Fibroblast of villous mesenchyme (primary cell): ENCODE results near the gene ING3. TPM values are rescaled to one million over a fixed set of nuclear protein-coding genes. Genes with fewer than 3 reads are reported as not detected.

Experiments used
- DNase-seq: peaks from one replicate; pipeline ENCODE4 v3.0.0-alpha.2; 2010; ENCODE audit warnings: low read depth
- H3K4me3 ChIP-seq: 2 replicates; pipeline ENCODE4 v1.5.1; 2011; ENCODE audit warnings: low read depth, mild to moderate bottlenecking, low read length
- total RNA-seq: library from RNA; depleted of rRNA; stranded (reverse); fragments of >200 nt; gene quantifications from 2 replicates; pipeline ENCODE4 v1.2.3, GENCODE V29; 2012
- TF ChIP-seq, protein P1 (sequence below): IDR thresholded peaks from 2 replicates; pipeline ENCODE4 v1.5.1; 2012; ENCODE audit warnings: low read depth, mild to moderate bottlenecking, low read length; ENCODE audit not compliant: insufficient read depth

Gene ING3
- total RNA-seq, 1 donor = 21.2 TPM

DNA sequence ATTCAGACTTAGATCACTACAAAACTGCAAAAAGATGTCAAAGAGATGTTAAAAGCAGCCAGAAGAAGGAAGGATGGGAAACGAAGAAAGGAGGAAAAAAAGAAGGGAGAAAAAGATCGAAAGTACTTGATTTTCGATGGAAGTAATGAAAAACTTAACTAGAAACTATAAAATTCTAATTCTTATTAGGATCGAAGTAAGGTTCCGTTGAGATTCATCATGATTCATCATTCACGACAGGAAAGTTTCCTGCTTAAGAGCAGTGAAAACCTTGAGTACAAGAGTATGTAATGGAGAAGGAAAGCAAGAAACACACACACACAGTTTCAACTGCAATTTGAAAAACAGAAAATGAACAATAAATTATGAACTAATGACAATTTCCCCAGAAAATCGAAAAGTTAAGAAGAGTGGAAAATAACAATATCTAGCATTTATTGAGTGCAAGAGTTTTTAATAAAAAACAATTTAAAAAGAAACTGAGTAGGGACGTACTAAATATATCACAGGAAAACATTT is 1.1 kb upstream of the ING3 start:
- peak overlapping the region; percentile 82 for H3K4me3 ChIP-seq
- TF ChIP-seq, protein P1, sequence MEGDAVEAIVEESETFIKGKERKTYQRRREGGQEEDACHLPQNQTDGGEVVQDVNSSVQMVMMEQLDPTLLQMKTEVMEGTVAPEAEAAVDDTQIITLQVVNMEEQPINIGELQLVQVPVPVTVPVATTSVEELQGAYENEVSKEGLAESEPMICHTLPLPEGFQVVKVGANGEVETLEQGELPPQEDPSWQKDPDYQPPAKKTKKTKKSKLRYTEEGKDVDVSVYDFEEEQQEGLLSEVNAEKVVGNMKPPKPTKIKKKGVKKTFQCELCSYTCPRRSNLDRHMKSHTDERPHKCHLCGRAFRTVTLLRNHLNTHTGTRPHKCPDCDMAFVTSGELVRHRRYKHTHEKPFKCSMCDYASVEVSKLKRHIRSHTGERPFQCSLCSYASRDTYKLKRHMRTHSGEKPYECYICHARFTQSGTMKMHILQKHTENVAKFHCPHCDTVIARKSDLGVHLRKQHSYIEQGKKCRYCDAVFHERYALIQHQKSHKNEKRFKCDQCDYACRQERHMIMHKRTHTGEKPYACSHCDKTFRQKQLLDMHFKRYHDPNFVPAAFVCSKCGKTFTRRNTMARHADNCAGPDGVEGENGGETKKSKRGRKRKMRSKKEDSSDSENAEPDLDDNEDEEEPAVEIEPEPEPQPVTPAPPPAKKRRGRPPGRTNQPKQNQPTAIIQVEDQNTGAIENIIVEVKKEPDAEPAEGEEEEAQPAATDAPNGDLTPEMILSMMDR = no peak
- no peak for DNase-seq

DNA sequence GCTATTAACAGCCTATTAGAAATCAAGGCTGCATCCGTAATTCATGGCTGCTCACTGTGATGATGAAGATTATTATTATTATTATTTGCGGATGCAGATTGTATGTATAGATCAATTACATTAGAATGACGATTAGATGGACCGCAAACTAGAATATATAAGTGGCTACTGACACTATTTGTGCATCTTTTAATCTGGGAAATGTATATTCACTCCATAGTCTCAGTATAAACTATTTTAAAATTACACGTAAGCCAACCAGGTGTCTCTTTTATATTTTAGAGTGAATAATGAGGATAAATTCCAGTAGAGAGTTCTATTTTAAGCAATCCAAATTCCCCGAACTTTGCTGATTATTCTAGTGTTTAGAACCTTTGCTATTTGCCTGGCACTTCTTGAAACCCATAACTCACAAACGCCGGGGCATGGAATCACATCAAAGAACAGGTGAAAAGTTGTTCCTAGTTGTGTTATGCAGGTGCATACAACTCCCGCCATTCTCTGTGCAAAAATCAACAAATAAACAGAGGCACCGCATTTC is 509 bp upstream of the ING3 start:
- peak overlapping the region; percentile 82 for H3K4me3 ChIP-seq
- no peak for DNase-seq
- TF ChIP-seq, protein P1 = no peak

DNA sequence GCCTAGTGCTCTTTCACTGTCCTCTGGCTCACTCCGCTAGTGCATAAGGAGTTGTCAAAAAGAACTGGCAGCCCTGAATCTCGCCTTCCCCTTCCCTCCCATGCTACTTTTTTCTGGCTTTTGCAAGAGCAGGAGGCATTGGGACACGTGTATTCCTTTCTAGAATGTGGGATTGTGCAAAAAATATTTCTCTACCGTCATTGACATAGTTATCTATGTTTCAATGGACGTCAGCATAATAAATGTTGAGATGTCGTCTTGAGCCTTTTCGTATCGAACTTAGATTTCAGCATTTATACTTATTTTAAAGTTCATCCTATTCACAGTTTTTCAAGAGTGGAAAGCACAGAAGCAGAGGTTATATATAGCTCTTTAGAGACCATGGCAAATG is 727 bp downstream of the ING3 start:
- H3K4me3 ChIP-seq = peak overlapping the region; percentile 82
- TF ChIP-seq, protein P1 = no peak
- DNase-seq = no peak

DNA sequence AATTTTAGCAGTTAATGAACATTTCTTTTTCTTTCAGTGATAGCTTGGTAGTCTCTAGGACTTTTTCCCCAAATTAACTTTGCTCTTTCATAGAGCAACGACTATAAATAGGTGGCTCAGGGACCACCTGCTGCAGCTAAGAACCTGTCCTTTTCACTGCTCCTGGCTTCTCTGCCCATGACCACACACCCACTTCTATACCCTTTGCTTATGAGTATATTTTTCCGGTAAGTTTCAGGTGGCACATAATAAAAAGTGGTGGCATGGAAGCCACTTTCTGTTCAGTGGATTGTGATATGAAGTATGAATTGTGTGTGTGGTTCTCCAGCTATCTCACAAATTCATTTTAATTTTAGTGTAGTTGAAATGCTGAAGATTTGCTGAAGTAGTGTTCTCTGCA is 1.2 kb downstream of the ING3 start:
- no peak for DNase-seq
- TF ChIP-seq, protein P1 = no peak
- H3K4me3 ChIP-seq = peak overlapping the region; percentile 82

DNA sequence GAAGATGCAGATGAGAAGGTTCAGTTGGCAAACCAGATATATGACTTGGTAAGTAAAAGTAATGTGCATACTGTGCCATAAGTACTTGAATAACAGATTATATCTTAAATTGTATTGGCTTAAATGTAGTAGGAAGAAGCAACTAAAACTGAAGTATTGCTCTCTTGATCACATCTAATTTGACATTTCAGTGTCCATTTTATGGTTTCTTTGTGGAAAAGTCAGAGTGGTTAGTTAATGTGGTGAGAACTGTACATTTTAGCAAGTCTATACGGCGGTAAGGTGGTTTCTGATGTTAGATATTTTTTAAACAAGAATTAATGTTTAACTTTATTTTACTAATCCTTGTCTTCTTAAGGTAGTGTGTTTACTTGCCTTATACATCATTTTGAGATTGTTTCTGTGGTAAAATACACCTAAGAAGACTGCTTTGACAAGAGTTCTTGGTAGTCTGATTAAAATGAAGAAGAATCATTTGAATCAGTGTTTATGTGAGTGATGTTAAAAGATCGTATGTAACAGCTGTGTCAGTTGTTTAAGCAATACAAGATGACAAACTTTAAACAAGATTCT is 5.1 kb downstream of the ING3 start:
- H3K4me3 ChIP-seq = no peak overlapping the region
- no peak for DNase-seq
- TF ChIP-seq, protein P1 = no peak

DNA sequence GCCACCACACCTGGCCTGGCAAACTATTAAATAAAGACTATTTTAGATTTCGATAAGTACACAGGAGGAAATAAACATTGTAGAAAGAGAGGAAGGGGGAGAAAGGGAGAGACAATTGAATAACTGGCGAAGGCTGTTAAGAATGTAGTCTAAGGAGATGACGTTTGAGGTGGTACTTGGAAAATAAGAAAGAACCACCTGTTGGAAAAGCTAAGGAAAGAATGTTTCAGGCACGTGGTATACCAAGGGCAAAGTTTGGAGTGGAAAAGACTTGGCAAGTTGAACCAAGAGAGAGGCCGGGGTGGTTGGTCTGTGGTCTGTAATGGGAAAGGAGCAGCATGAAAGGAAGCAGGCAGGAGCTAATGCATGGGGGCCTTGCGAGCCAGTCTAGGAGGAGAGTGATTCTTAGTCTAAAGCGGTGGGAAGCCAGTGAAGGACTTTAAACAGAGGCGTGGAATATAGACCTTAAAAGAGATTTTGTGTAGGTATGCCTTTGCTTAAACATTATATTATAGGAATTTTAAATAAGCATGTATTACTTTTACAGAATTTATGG is 9.4 kb downstream of the ING3 start:
- H3K4me3 ChIP-seq = no peak overlapping the region
- TF ChIP-seq, protein P1 = no peak
- DNase-seq = no peak

DNA sequence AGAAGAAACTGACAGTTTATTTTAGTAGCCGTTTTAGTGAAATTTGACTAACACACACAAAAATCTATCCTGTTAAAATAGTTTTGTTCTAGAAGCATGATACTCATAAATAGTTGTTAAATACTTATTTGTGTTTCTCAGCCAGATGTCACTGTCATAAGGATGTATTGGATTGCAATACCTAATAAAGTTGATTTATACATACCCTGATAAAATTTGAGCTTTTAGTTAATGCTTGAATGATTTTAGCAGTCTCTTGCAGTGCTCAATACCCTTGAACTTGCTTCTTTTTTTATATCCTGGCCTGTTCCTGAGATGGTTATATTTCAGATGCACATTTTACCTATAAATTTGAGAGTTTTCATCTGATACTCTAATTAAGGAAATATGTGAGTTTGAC is 10.1 kb downstream of the ING3 start:
- no peak overlapping the region for H3K4me3 ChIP-seq
- TF ChIP-seq, protein P1 = no peak
- DNase-seq = no peak
